CD4-positive, alpha-beta T cell (primary cell): ENCODE results near the gene CFAP100. TPM values are rescaled to one million over a fixed set of nuclear protein-coding genes. Genes with fewer than 3 reads are reported as not detected.

Experiments used
- ATAC-seq: fragments of 200-7000 bp; cut with Tn5 transposase; one replicate; pipeline ENCODE4 v1.10.0; 2022; ENCODE audit warnings: mild to moderate bottlenecking; ENCODE audit not compliant: poor library complexity
- CTCF ChIA-PET: fragments of 350-600 bp; sonication (Branson Sonifier 250); formaldehyde crosslinking; loops from one replicate; lab custom pipeline; 2021; ENCODE audit warnings: antibody characterized with exemption, inconsistent platforms; lab: Charles Lee
- POLR2A ChIA-PET: fragments of 350-600 bp; sonication (Branson Sonifier 250); formaldehyde crosslinking; loops from one replicate; lab custom pipeline; 2021; ENCODE audit warnings: antibody characterized with exemption, inconsistent platforms; lab: Charles Lee
- DNase-seq, 14 experiments: peaks; one replicate each; pipeline ENCODE4 v3.0.0-alpha.2; 2013 to 2020; ENCODE audit warnings: mixed read lengths in 2 of 14
- H3K27ac ChIP-seq, 2 donors: one replicate each; pipeline versions ENCODE4 v1.5.1 to v1.7.0; 2013; ENCODE audit warnings: low read length in 2 of 2, low read depth in 1 of 2, mild to moderate bottlenecking in 1 of 2
- H3K27me3 ChIP-seq, 2 experiments: 1 replicate in 1 of 2; 2 replicates in 1 of 2; pipeline versions ENCODE4 v1.6.1 to v1.7.0; 2013; ENCODE audit warnings: low read length in 2 of 2, control low read depth in 1 of 2, mild to moderate bottlenecking in 1 of 2, moderate library complexity in 1 of 2; ENCODE audit not compliant: insufficient read depth in 2 of 2, control insufficient read depth in 1 of 2
- H3K36me3 ChIP-seq: one replicate; pipeline ENCODE4 v1.6.1; 2013; ENCODE audit warnings: low read length, control low read depth; ENCODE audit not compliant: insufficient read depth
- H3K4me1 ChIP-seq: one replicate; pipeline ENCODE4 v1.6.1; 2013; ENCODE audit warnings: low read length, control low read depth; ENCODE audit not compliant: insufficient read depth
- H3K4me3 ChIP-seq: one replicate; pipeline ENCODE4 v1.5.1; 2013; ENCODE audit warnings: mild to moderate bottlenecking, low read length, moderate library complexity
- H3K9me3 ChIP-seq, 2 experiments: 1 replicate in 1 of 2; 2 replicates in 1 of 2; pipeline versions ENCODE4 v1.6.1 to v1.7.0; 2013; ENCODE audit warnings: low read length in 2 of 2, mild to moderate bottlenecking in 2 of 2, control low read depth in 1 of 2, moderate library complexity in 1 of 2; ENCODE audit not compliant: control insufficient read depth in 1 of 2, insufficient read depth in 1 of 2
- H3K27ac Mint-ChIP-seq: one replicate; pipeline ENCODE4 v1.8.0; 2020; ENCODE audit warnings: mixed read lengths
- H3K27me3 Mint-ChIP-seq: one replicate; pipeline ENCODE4 v1.8.0; 2021; ENCODE audit warnings: mixed read lengths
- H3K36me3 Mint-ChIP-seq: one replicate; pipeline ENCODE4 v1.8.0; 2021; ENCODE audit warnings: low read depth, mixed read lengths
- H3K4me1 Mint-ChIP-seq: one replicate; pipeline ENCODE4 v1.8.0; 2021; ENCODE audit warnings: low read depth, mixed read lengths
- H3K4me3 Mint-ChIP-seq: one replicate; pipeline ENCODE4 v1.8.0; 2020; ENCODE audit warnings: mild to moderate bottlenecking, mixed read lengths
- H3K9me3 Mint-ChIP-seq: one replicate; pipeline ENCODE4 v1.8.0; 2020; ENCODE audit warnings: mixed read lengths
- intact Hi-C, 2 experiments: fragments of 100-400 bp; cut with DNase I in 1 of 2; cut with micrococcal nuclease in 1 of 2; formaldehyde crosslinking; loops; one replicate each; pipeline versions ENCODE4 v1.15.1 to v1.9.0; 2023 to 2025; cut with DNase I, micrococcal nuclease
- total RNA-seq, 174 experiments: library from RNA in 2 of 174; stranded (reverse) in 2 of 174; gene quantifications; one replicate each; pipeline ENCODE4 v1.2.3 and lab custom pipeline; 2021 to 2026
- TF ChIP-seq, protein P1 (sequence below): fragments of 200-600 bp; IDR thresholded peaks from one replicate; pipeline ENCODE4 v1.8.0; 2022; ENCODE audit warnings: antibody characterized with exemption, mild to moderate bottlenecking

The CFAP100 gene
- total RNA-seq, 2 experiments from 2014 or later, result not detected

- H3K27ac ChIP-seq, result no peak overlapping the region
- H3K9me3 ChIP-seq, result peaks cover 0 to 17% of the 10 kb centered on the region in 2 experiments
- Mint-ChIP-seq H3K27ac (no peak overlapping the region), H3K4me3 (no peak overlapping the region), H3K4me1 (no peaks in the 10 kb centered on the region), H3K9me3 (peaks cover 2% of the 10 kb centered on the region), H3K27me3 (peaks cover 58% of the 10 kb centered on the region), H3K36me3 (no peaks in the 10 kb centered on the region)
- TF ChIP-seq, protein P1, sequence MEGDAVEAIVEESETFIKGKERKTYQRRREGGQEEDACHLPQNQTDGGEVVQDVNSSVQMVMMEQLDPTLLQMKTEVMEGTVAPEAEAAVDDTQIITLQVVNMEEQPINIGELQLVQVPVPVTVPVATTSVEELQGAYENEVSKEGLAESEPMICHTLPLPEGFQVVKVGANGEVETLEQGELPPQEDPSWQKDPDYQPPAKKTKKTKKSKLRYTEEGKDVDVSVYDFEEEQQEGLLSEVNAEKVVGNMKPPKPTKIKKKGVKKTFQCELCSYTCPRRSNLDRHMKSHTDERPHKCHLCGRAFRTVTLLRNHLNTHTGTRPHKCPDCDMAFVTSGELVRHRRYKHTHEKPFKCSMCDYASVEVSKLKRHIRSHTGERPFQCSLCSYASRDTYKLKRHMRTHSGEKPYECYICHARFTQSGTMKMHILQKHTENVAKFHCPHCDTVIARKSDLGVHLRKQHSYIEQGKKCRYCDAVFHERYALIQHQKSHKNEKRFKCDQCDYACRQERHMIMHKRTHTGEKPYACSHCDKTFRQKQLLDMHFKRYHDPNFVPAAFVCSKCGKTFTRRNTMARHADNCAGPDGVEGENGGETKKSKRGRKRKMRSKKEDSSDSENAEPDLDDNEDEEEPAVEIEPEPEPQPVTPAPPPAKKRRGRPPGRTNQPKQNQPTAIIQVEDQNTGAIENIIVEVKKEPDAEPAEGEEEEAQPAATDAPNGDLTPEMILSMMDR, result no peak
- peaks cover 5 to 12% of the 10 kb centered on the region in 2 experiments for H3K27me3 ChIP-seq
- POLR2A ChIA-PET, result no interaction called here
- intact Hi-C loops, result no loop called here
- DNase-seq (no peak), ATAC-seq (no peak)
- H3K4me3 ChIP-seq, result no peak overlapping the region
- no peaks in the 10 kb centered on the region for H3K36me3 ChIP-seq
- H3K4me1 ChIP-seq, result no peaks in the 10 kb centered on the region
- CTCF ChIA-PET, result no interaction called here
Observed at GRCh38 chr3:126408099-126408498, 13.4 kb downstream of the CFAP100 start.

DNA sequence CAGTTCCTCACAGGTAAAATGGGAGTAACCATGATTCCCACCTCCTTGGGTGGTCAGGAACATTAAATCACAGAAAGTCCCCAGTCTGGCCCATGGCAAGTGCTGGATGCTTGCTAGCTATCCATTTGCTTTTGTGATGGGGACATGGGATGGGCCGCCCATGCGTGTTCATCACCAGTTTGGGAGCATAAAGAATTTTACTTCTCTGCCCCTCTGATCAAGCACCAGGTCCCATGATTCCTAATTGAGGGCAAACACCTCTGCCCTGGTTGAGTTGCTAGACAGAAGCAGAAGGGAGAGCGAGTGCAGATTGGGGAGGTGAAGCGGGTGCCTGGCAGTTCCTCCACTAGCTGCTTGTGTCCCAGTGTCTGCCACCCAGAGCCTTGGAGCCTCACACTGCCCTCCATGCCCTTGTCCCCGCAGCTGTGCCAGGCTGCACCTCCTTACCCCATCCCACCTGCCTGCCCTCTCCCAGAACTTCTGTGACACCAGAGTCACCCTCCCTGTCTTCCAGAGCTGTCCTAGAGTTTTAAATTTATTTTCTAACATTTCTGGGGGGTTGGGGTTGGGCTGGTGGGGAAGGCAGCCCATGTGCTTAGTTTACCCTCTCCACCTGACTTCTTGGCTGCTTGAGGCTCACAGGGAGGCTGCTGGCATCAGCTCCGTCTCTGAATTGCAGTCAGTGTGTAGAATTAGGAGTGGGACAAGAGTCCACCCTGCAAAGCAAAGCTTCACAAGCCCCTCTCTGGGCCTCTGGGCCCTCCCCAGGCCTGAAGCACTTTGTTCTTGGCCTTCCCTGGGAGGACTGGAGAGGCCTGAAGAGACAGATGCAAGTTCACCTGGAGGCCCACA, 18.4 kb downstream of the CFAP100 start:
- no peak overlapping the region for H3K4me3 ChIP-seq
- peaks cover 7 to 33% of the 10 kb centered on the region in 2 experiments for H3K27me3 ChIP-seq
- DNase-seq, result no peak
- ChIA-PET CTCF (no interaction called here), POLR2A (no interaction called here)
- peaks cover 0 to 24% of the 10 kb centered on the region in 2 experiments for H3K9me3 ChIP-seq
- Mint-ChIP-seq H3K27me3 (peaks cover 57% of the 10 kb centered on the region), H3K27ac (no peak overlapping the region), H3K4me3 (no peak overlapping the region), H3K9me3 (peaks cover 2% of the 10 kb centered on the region), H3K4me1 (no peaks in the 10 kb centered on the region), H3K36me3 (no peaks in the 10 kb centered on the region)
- no peak overlapping the region for H3K27ac ChIP-seq
- no peaks in the 10 kb centered on the region for H3K4me1 ChIP-seq
- intact Hi-C loops, result no loop called here
- TF ChIP-seq, protein P1, result no peak
- ATAC-seq, result no peak
- no peaks in the 10 kb centered on the region for H3K36me3 ChIP-seq

- Histone ChIP-seq H3K36me3 (no peaks in the 10 kb centered on the region), H3K27ac (no peak overlapping the region), H3K27me3 (peaks cover 7 to 33% of the 10 kb centered on the region in 2 experiments), H3K9me3 (peaks cover 0 to 20% of the 10 kb centered on the region in 2 experiments), H3K4me1 (no peaks in the 10 kb centered on the region), H3K4me3 (no peak overlapping the region)
- ChIA-PET CTCF (no interaction called here), POLR2A (no interaction called here)
- TF ChIP-seq, protein P1, result no peak
- intact Hi-C loops, result no loop called here
- no peaks in the 10 kb centered on the region for H3K36me3 Mint-ChIP-seq
- H3K27ac Mint-ChIP-seq, result no peak overlapping the region
- no peak overlapping the region for H3K4me3 Mint-ChIP-seq
- no peaks in the 10 kb centered on the region for H3K4me1 Mint-ChIP-seq
- DNase-seq (peak in 1 of 14 experiments; percentile 2), ATAC-seq (no peak)
- peaks cover 50% of the 10 kb centered on the region for H3K27me3 Mint-ChIP-seq
- H3K9me3 Mint-ChIP-seq, result peaks cover 2% of the 10 kb centered on the region
Observed at GRCh38 chr3:126413693-126414080, 19.0 kb downstream of the CFAP100 start.
